Liver (tissue), 9 donors: ENCODE results near the gene COL19A1. TPM values are rescaled to one million over a fixed set of nuclear protein-coding genes. Genes with fewer than 3 reads are reported as not detected.

Source experiments
- DNase-seq: peaks from one replicate; pipeline ENCODE4 v3.0.0-alpha.2; 2017; ENCODE audit warnings: low spot score
- H3K27ac ChIP-seq, 2 donors: one replicate each; pipeline ENCODE4 v1.7.0; 2013; ENCODE audit warnings: inconsistent platforms in 2 of 2, low read length in 2 of 2, control low read depth in 1 of 2, low read depth in 1 of 2, mild to moderate bottlenecking in 1 of 2
- H3K27me3 ChIP-seq, 4 donors: one replicate each; pipeline versions ENCODE4 v1.6.1 to v1.7.0; 2013; ENCODE audit warnings: low read length in 3 of 4, inconsistent platforms in 1 of 4, mild to moderate bottlenecking in 1 of 4, moderate library complexity in 1 of 4; ENCODE audit not compliant: control insufficient read depth in 4 of 4, insufficient read depth in 4 of 4
- H3K36me3 ChIP-seq, 4 donors: one replicate each; pipeline versions ENCODE4 v1.6.1 to v1.7.0; 2013; ENCODE audit warnings: low read length in 3 of 4, mild to moderate bottlenecking in 3 of 4, low read depth in 1 of 4, moderate library complexity in 1 of 4; ENCODE audit not compliant: control insufficient read depth in 4 of 4, insufficient read depth in 3 of 4
- H3K4me1 ChIP-seq, 4 donors: one replicate each; pipeline versions ENCODE4 v1.6.1 to v1.7.0; 2013; ENCODE audit warnings: low read length in 3 of 4, mild to moderate bottlenecking in 3 of 4, moderate library complexity in 1 of 4; ENCODE audit not compliant: control insufficient read depth in 4 of 4, insufficient read depth in 4 of 4
- H3K4me3 ChIP-seq, 3 donors: one replicate each; pipeline versions ENCODE4 v1.6.1 to v1.7.0; 2013; ENCODE audit warnings: low read length in 3 of 3, control low read depth in 1 of 3, low read depth in 1 of 3, mild to moderate bottlenecking in 1 of 3
- H3K9ac ChIP-seq, 2 donors: one replicate each; pipeline ENCODE4 v1.7.0; 2013; ENCODE audit warnings: low read length in 2 of 2, mild to moderate bottlenecking in 2 of 2, moderate library complexity in 2 of 2, control low read depth in 1 of 2, low read depth in 1 of 2
- H3K9me3 ChIP-seq, 4 donors: one replicate each; pipeline versions ENCODE4 v1.6.1 to v1.7.0; 2013; ENCODE audit warnings: low read length in 3 of 4; ENCODE audit not compliant: control insufficient read depth in 4 of 4
- EGR1 ChIP-seq, 2 donors: IDR thresholded peaks; 2 replicates each; pipeline ENCODE4 v1.6.1; 2016 to 2018; ENCODE audit warnings: antibody characterized with exemption in 2 of 2, low read depth in 2 of 2
- FOXA1 ChIP-seq: IDR thresholded peaks from 2 replicates; pipeline ENCODE4 v1.6.1; 2016; ENCODE audit warnings: antibody characterized with exemption
- FOXA2 ChIP-seq: IDR thresholded peaks from 2 replicates; pipeline ENCODE4 v1.6.1; 2016; ENCODE audit warnings: antibody characterized with exemption
- GABPA ChIP-seq, 2 donors: IDR thresholded peaks in 1 of 2; conservative IDR thresholded peaks in 1 of 2; 2 replicates each; pipeline ENCODE4 v1.6.1; 2016; ENCODE audit warnings: antibody characterized with exemption in 2 of 2, mild to moderate bottlenecking in 1 of 2, moderate library complexity in 1 of 2
- HNF4A ChIP-seq, 2 donors: conservative IDR thresholded peaks; 2 replicates each; pipeline ENCODE4 v1.6.1; 2016; ENCODE audit warnings: antibody characterized with exemption in 2 of 2, mild to moderate bottlenecking in 2 of 2
- HNF4G ChIP-seq: IDR thresholded peaks from 2 replicates; pipeline ENCODE4 v1.6.1; 2016; ENCODE audit warnings: antibody characterized with exemption
- JUND ChIP-seq, 2 donors: IDR thresholded peaks; 2 replicates each; pipeline ENCODE4 v1.6.1; 2016; ENCODE audit warnings: antibody characterized with exemption in 2 of 2
- NR2F2 ChIP-seq: IDR thresholded peaks from 2 replicates; pipeline ENCODE4 v1.6.1; 2016; ENCODE audit warnings: antibody characterized with exemption
- RAD21 ChIP-seq, 2 donors: IDR thresholded peaks; 2 replicates each; pipeline ENCODE4 v1.6.1; 2016; ENCODE audit warnings: antibody characterized with exemption in 2 of 2, mild to moderate bottlenecking in 2 of 2
- RXRA ChIP-seq, 2 donors: IDR thresholded peaks; 2 replicates each; pipeline ENCODE4 v1.6.1; 2017 to 2018; ENCODE audit warnings: antibody characterized with exemption in 2 of 2, mild to moderate bottlenecking in 1 of 2
- SP1 ChIP-seq: IDR thresholded peaks from 2 replicates; pipeline ENCODE4 v1.6.1; 2018; ENCODE audit warnings: antibody characterized with exemption, mild to moderate bottlenecking
- TAF1 ChIP-seq: conservative IDR thresholded peaks from 2 replicates; pipeline ENCODE4 v1.6.1; 2016; ENCODE audit warnings: antibody characterized with exemption, mild to moderate bottlenecking
- WGBS: extraction: QIAGEN DNeasy Blood & Tissue Kit; methylation state at CpG from one replicate; pipeline ENCODE4 v1.1.7; 2013; 5-methylcytosine and 5-hydroxymethylcytosine counted together
- polyA plus RNA-seq, 2 donors: library from polyadenylated mRNA; stranded (reverse) in 1 of 2; unstranded in 1 of 2; fragments of 200-250 nt in 1 of 2; fragments of >200 nt in 1 of 2; fragmentation: Nextera tagmentation in 1 of 2; extraction: Ambion mirVana in 1 of 2; gene quantifications; one replicate each; pipeline versions ENCODE4 v1.2.1 to v1.2.3, GENCODE V29; 2013 to 2015
- total RNA-seq, 2 donors: library from RNA; depleted of rRNA; stranded (reverse); fragments of >200 nt; gene quantifications; one replicate each; pipeline ENCODE4 v1.2.3, GENCODE V29; 2014
- TF ChIP-seq, protein P1 (sequence below): IDR thresholded peaks from 2 replicates; pipeline ENCODE4 v1.6.1; 2016; ENCODE audit warnings: antibody characterized with exemption
- TF ChIP-seq, protein P2 (sequence below): IDR thresholded peaks from 2 replicates; pipeline ENCODE4 v1.6.1; 2016; ENCODE audit warnings: antibody characterized with exemption, mild to moderate bottlenecking
- TF ChIP-seq, protein P3 (sequence below): IDR thresholded peaks from 2 replicates; pipeline ENCODE4 v1.6.1; 2016; ENCODE audit warnings: antibody characterized with exemption
- TF ChIP-seq, protein P4 (sequence below): fragments of 150-350 bp; IDR thresholded peaks from 2 replicates; pipeline ENCODE4 v1.5.1; 2017; ENCODE audit warnings: improper control_type of control experiment, low read depth, low read length; ENCODE audit not compliant: missing input control
- donor health status: healthy.
- donor health status: healthy.
- donor health status: healthy.
- donor health status: healthy.
- donor health status: healthy.

COL19A1 gene
- total and polyA plus RNA-seq, 4 donors, result 0.25 to 0.51 TPM; not detected in 2

DNA sequence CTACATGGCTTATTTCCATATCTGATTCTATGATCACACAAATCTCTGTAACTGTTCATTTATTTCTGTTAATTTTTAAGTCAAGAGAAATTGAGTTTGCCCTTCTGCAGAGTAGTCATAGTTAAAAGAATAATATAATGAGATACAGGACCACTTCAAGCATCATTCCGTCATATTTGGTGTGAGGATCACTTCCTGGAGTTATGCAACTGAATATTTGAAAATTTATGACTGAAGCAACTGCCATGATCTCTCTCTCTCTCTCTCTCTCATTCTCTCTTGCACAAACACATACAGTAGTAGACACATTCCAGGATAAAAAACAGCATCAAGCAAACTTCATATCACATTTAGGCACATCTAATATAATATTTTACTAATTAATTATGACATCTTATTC lies 320.1 kb downstream of the COL19A1 start:
- TF ChIP-seq SP1 (no peak), NR2F2 (no peak), JUND (IDR thresholded peaks at IDR 0.05) (no peak), RXRA (IDR thresholded peaks at IDR 0.05) (no peak), EGR1 (IDR thresholded peaks at IDR 0.05; ENCODE audit: low read depth in 2 of 2) (no peak), RAD21 (IDR thresholded peaks at IDR 0.05) (no peak), FOXA2 (no peak), HNF4A (conservative IDR thresholded peaks at IDR 0.05) (no peak), HNF4G (no peak), TAF1 (no peak)
- TF ChIP-seq, protein P1, sequence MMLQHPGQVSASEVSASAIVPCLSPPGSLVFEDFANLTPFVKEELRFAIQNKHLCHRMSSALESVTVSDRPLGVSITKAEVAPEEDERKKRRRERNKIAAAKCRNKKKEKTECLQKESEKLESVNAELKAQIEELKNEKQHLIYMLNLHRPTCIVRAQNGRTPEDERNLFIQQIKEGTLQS, result no peak
- TF ChIP-seq, protein P2, sequence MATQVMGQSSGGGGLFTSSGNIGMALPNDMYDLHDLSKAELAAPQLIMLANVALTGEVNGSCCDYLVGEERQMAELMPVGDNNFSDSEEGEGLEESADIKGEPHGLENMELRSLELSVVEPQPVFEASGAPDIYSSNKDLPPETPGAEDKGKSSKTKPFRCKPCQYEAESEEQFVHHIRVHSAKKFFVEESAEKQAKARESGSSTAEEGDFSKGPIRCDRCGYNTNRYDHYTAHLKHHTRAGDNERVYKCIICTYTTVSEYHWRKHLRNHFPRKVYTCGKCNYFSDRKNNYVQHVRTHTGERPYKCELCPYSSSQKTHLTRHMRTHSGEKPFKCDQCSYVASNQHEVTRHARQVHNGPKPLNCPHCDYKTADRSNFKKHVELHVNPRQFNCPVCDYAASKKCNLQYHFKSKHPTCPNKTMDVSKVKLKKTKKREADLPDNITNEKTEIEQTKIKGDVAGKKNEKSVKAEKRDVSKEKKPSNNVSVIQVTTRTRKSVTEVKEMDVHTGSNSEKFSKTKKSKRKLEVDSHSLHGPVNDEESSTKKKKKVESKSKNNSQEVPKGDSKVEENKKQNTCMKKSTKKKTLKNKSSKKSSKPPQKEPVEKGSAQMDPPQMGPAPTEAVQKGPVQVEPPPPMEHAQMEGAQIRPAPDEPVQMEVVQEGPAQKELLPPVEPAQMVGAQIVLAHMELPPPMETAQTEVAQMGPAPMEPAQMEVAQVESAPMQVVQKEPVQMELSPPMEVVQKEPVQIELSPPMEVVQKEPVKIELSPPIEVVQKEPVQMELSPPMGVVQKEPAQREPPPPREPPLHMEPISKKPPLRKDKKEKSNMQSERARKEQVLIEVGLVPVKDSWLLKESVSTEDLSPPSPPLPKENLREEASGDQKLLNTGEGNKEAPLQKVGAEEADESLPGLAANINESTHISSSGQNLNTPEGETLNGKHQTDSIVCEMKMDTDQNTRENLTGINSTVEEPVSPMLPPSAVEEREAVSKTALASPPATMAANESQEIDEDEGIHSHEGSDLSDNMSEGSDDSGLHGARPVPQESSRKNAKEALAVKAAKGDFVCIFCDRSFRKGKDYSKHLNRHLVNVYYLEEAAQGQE, result no peak
- TF ChIP-seq, protein P3, sequence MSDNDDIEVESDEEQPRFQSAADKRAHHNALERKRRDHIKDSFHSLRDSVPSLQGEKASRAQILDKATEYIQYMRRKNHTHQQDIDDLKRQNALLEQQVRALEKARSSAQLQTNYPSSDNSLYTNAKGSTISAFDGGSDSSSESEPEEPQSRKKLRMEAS, result no peak
- no peaks in the 10 kb centered on the region for H3K4me1 ChIP-seq
- DNase-seq, result no peak
- no peaks in the 10 kb centered on the region for H3K36me3 ChIP-seq
- H3K9ac ChIP-seq, result no peak overlapping the region
- H3K27ac ChIP-seq, result no peak overlapping the region
- no peaks in the 10 kb centered on the region for H3K27me3 ChIP-seq
- 81% methylated on average over 1 of the region's 1 CpG for WGBS
- H3K4me3 ChIP-seq, result no peak overlapping the region
- H3K9me3 ChIP-seq, result no peaks in the 10 kb centered on the region

DNA sequence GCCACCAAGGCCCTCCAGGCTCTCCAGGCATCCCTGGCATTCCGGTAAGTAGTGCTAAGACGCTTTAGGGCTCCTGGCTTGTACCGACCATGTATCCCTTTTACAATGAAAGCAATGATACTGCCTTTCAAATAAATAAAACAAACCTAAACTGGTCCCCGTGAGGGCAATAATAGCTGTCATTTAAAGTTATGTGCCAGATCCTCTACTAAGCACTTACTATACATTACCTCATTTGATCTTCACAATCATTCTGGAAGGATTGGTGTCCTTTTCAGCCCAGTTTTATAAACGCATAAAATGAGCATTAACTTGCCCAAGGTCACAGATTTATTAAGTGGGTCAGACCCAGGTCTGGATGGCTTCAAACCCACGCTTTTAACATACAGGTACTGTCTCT lies 321.8 kb downstream of the COL19A1 start:
- DNase-seq, result no peak
- Histone ChIP-seq H3K9ac (no peak overlapping the region), H3K4me1 (no peaks in the 10 kb centered on the region), H3K4me3 (no peak overlapping the region), H3K27ac (no peak overlapping the region), H3K36me3 (no peaks in the 10 kb centered on the region), H3K9me3 (no peaks in the 10 kb centered on the region), H3K27me3 (peaks cover 0 to 2% (median 0%) of the 10 kb centered on the region in 4 donors)
- 86% methylated on average over 6 of the region's 6 CpGs for WGBS
- TF ChIP-seq NR2F2 (no peak), SP1 (no peak), FOXA1 (no peak), RXRA (IDR thresholded peaks at IDR 0.05) (no peak), GABPA (IDR thresholded peaks at IDR 0.05 in 1 of 2, conservative IDR thresholded peaks at IDR 0.05 in 1 of 2) (no peak), HNF4A (conservative IDR thresholded peaks at IDR 0.05) (no peak), FOXA2 (no peak)
- TF ChIP-seq, protein P4, sequence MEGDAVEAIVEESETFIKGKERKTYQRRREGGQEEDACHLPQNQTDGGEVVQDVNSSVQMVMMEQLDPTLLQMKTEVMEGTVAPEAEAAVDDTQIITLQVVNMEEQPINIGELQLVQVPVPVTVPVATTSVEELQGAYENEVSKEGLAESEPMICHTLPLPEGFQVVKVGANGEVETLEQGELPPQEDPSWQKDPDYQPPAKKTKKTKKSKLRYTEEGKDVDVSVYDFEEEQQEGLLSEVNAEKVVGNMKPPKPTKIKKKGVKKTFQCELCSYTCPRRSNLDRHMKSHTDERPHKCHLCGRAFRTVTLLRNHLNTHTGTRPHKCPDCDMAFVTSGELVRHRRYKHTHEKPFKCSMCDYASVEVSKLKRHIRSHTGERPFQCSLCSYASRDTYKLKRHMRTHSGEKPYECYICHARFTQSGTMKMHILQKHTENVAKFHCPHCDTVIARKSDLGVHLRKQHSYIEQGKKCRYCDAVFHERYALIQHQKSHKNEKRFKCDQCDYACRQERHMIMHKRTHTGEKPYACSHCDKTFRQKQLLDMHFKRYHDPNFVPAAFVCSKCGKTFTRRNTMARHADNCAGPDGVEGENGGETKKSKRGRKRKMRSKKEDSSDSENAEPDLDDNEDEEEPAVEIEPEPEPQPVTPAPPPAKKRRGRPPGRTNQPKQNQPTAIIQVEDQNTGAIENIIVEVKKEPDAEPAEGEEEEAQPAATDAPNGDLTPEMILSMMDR, result no peak
- TF ChIP-seq, protein P3, result no peak
